Left lobe of liver (tissue), 2 donors: ENCODE data around the gene BMERB1. TPM values are rescaled to one million over a fixed set of nuclear protein-coding genes. Genes with fewer than 3 reads are reported as not detected.

Experiments
- ATAC-seq: fragments of 200-7000 bp; cut with Tn5 transposase; one replicate; pipeline ENCODE4 v1.9.1; 2020; ENCODE audit warnings: mild to moderate bottlenecking, moderate library complexity
- DNase-seq: peaks from one replicate; pipeline ENCODE4 v3.0.0-alpha.2; 2020; ENCODE audit warnings: low spot score
- total RNA-seq: library from RNA; stranded (reverse); gene quantifications from one replicate; pipeline ENCODE4 v1.2.1, GENCODE V29; 2021
- donor health status: DM: no; HTN: no; CAD: no; lungs with moderate emphysema.
- donor health status: DM: no; HTN: yes; CAD: no.

BMERB1 gene
- total RNA-seq, 1 donor from 2014 or later, result 12.2 TPM

GRCh38 chr16:15493466-15494180 is 59.2 kb downstream of the BMERB1 start:
- DNase-seq, result no peak
- no peak for ATAC-seq

GRCh38 chr16:15494236-15494635 is 59.8 kb downstream of the BMERB1 start:
- DNase-seq, result no peak
- no peak for ATAC-seq

GRCh38 chr16:15495898-15496297 is 61.5 kb downstream of the BMERB1 start:
- DNase-seq, result no peak
- no peak for ATAC-seq

- DNase-seq, result no peak
- ATAC-seq, result no peak
These were observed 64.2 kb downstream of the BMERB1 start for GRCh38 chr16:15498427-15499175.

GRCh38 chr16:15502041-15502725 is 67.8 kb downstream of the BMERB1 start:
- ATAC-seq (no peak), DNase-seq (no peak)

DNA sequence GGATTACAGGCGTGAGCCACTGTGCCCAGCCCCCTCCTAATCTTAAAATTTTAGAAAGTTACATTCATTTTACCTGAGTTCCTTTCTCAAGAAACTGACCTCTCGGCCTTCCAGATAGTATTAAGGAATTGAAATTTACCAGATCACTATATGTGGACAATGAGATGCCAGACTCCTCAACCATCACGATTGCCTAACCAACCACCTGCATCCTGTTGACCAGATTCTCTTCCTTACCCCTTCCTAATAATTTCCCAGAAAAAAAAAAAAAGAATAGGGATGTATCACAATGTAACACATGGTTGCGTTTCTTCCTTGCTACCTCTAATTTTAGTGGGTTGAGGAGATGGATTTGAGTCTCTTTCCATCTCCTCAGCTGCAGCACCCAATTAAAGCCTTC is 72.1 kb downstream of the BMERB1 start:
- ATAC-seq (no peak), DNase-seq (no peak)

GRCh38 chr16:15507301-15507958 is 73.0 kb downstream of the BMERB1 start:
- DNase-seq, result no peak
- no peak for ATAC-seq

DNA sequence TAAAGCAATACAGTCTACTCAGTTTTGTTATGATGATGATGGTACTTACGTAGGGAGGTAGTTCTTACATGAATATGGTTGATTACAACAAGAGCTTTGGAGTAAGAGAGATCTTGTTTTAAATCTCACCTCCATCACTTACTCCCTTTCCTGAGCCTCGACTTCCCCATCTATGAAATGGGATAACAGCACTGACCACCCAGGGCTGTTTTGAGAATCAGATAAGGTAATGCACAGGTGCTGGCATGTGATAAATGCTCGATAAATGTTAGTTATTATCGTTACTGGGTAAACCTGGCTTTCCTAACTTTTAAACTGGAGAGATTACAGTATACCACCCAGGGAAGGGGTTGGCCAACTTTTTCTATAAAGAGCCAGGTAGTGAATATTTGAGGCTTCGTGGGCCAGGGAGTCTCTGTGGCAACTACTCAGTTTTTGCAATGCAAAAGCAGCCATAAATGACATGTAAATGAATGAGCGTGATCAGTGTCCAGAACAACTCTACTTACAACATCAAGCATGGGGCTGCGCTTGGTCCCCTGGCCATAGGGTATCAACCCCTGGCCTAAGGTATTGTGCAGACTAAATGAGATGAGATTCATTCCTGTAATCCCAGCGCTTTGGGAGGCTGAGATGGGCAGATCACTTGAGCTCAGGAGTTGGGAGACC is 73.7 kb downstream of the BMERB1 start:
- ATAC-seq, result no peak
- no peak for DNase-seq

DNA sequence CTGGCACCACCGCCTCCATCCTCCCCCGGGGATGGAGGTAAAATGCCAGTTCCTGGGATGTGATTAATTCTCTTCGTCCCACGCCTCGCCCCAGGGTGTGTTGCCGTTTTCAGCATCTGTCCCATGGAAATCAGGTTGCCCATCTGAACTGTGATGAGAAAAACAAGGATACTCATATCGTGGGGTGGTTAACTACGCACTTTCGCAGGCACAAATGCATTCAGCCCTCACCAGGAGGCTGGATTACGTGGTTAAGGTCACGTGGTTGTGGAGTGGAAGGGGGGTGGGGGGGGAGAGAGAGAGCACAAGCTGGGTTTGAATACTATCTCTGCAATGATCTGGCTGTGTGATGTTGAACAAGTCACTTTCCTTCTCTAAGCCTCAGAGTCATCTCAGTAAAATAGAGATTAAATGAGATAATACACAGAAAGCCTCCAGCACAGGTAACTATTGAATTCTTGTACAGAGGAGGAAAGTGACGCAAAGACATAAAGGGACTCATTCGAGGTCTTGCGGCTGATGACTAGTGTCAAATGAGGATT is 74.7 kb downstream of the BMERB1 start:
- no peak for DNase-seq
- no peak for ATAC-seq

DNA sequence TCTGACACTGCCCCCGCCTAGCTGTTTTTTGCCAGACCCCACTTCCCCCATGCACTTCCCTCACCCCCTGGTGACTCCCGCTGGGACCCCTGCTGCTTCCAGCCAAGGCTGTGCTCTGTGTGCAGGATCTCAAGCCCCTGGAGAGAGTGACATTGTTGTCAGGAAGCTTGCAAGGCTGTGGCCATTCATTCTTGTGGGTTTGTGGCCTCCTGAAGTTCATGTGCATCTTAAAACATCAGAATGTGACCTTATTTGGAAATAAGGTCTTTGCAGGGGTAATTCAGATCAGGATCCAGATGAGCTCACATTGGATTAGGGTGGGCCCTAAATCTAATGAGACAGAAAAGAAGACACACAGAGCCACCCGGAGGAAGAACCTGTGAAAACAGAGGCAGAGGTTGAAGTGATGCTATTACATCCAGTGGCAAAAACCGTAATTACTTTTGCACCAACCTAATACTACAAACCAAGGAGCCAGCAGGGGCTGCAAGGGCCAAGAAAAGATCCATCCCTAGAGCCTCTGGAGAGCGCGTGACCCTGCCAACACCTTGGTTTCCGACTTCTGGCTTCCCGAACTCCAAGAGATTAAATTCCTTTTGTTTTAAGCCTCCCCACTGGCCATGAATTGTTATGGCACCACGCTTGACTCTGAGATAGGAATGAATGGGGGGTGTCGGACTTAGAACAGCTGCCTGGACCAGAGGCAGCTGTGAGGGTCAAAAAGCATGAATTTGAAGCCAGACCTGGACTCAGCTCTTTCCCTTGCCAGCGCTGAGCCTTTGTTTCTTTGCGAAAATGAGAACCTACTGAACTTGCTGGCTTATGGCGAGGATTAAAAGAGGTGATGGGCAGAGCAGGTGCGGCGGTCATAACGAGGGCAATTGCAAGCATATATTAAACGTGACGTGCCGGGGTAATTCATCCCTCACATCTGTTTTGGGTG is 75.5 kb downstream of the BMERB1 start:
- ATAC-seq (no peak), DNase-seq (no peak)

GRCh38 chr16:15510992-15511391 is 76.6 kb downstream of the BMERB1 start:
- no peak for DNase-seq
- ATAC-seq, result no peak

DNA sequence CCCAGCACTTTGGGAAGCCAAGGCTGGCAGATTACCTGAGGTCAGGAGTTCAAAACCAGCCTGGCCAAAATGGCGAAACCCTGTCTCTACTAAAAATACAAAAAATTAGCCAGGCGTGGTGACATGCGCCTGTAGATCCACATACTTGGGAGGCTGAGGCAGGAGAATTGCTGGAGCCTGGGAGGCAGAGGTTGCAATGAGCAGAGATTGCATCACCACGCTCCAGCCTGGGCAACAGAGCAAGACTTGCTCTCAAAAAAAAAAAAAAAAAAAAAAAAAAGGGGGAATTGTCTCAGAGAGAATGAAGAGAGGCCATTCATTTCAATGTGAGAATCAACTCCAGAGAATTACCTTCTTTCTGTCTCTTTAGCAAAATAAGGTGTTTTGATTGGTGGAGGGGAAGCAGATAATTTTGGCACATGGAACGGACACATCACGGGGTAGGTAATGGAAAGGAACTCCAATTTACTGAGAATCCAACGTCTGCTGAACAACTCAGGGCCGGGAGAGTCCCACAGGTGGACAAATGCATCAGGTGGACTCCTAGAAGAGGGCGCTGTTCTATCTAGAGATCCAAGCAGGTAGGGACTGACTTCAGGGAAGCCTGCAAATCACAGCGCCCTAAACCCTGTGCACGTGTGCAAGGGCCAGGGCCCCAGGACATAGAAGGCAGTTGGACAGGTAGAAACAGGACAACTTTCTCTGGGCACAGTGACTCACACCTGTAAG is 77.5 kb downstream of the BMERB1 start:
- DNase-seq (no peak), ATAC-seq (no peak)

GRCh38 chr16:15513156-15513555 is 78.8 kb downstream of the BMERB1 start:
- no peak for DNase-seq
- no peak for ATAC-seq

- ATAC-seq (no peak), DNase-seq (no peak)
These were observed 81.6 kb downstream of the BMERB1 start for GRCh38 chr16:15515992-15516391.

DNA sequence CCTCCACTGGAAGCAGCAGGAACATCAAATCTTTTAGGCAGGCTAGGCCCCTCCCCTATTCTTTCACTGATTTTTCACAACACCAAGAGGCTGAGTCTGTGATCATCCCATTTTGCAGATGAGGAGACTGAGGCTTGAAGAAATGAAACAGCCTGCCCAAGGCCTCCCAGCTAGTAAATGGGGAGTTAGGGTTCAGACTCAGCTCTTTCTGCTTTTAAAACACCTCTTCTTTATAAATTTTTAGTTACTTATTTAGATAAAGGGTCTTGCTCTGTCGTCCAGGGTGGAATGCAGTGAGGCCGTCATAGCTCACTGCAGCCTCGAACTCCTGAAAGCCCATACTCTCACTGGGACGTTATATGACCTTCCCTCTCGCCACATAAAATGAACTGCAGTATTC is 82.2 kb downstream of the BMERB1 start:
- ATAC-seq (no peak), DNase-seq (no peak)

DNA sequence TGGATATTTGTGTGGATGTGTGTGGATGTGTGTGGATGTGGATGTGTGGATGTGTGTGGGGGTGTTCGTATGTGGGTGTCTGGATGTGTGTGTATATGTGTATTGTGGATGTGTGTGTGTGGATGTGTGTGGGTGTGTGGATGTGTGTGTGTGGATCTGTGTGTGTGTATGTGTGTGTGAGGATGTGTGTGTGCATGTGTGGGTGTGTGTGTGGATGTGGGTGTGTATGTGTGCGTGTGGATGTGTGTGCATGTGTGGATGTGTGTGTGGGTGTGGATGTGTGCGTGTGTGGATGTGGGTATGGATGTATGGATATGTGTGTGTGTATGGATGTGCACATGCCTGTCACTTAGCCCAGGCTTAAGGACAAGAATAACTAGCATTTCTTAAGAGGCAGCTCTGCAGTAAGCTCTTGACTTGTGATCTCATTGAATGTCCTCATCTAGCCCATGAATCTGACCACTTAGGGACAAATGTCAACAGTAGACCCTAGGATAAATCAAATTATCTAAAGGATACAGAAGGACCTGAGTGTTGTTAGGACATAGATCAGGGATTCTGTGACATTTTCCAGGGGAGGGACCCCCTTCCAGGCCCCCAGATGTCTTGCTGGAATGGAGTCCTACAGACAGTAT is 83.5 kb downstream of the BMERB1 start:
- ATAC-seq (no peak), DNase-seq (no peak)

GRCh38 chr16:15518381-15519351 is 84.3 kb downstream of the BMERB1 start:
- peak; percentile 40 for ATAC-seq
- DNase-seq, result peak; percentile 49
